HG02623 (cell line): ENCODE measurements around the gene MBLAC1.
A peak's percentile ranks its signal among the peaks of the same experiment; 100 is the strongest.

Source experiments
- ATAC-seq: cut with Tn5 transposase; IDR thresholded peaks from one replicate; pipeline ENCODE4 v1.9.1; 2021; ENCODE audit warnings: moderate library complexity; ENCODE audit not compliant: unreplicated experiment

MBLAC1 gene

GRCh38 chr7:100095704-100096103, 31.1 kb upstream of the MBLAC1 start:
- no peak for ATAC-seq

- no peak for ATAC-seq
These were observed 27.9 kb upstream of the MBLAC1 start for GRCh38 chr7:100098913-100099312.

- ATAC-seq = no peak
These were observed 27.3 kb upstream of the MBLAC1 start for GRCh38 chr7:100099452-100099851.

GRCh38 chr7:100100420-100101015, 26.2 kb upstream of the MBLAC1 start:
- peak; percentile 69 for ATAC-seq

- ATAC-seq = peak; percentile 71
These were observed 25.5 kb upstream of the MBLAC1 start, which contains the start of the genes AP4M1 and MCM7 for GRCh38 chr7:100101016-100101862. Gene AP4M1, plus strand, starts transcription at chr7:100101643. Its CDS starts 72 bp downstream, at chr7:100101715. Gene MCM7, minus strand, starts transcription at chr7:100101397. Its CDS starts 103 bp downstream, at chr7:100101294.

- no peak for ATAC-seq
These were observed 23.6 kb upstream of the MBLAC1 start for GRCh38 chr7:100102950-100103840.

- ATAC-seq = no peak
These were observed 21.2 kb upstream of the MBLAC1 start for GRCh38 chr7:100105534-100105933.

- ATAC-seq = no peak
These were observed 20.1 kb upstream of the MBLAC1 start for GRCh38 chr7:100106633-100107032.

- no peak for ATAC-seq
These were observed 19.5 kb upstream of the MBLAC1 start for GRCh38 chr7:100107125-100107737.

GRCh38 chr7:100107890-100108289, 18.9 kb upstream of the MBLAC1 start:
- ATAC-seq = no peak

GRCh38 chr7:100109521-100110163, 17.1 kb upstream of the MBLAC1 start:
- no peak for ATAC-seq

GRCh38 chr7:100111156-100111555, 15.6 kb upstream of the MBLAC1 start:
- ATAC-seq = no peak

GRCh38 chr7:100111914-100112313, 14.9 kb upstream of the MBLAC1 start:
- no peak for ATAC-seq

GRCh38 chr7:100115026-100115425, 11.7 kb upstream of the MBLAC1 start:
- no peak for ATAC-seq

- ATAC-seq = no peak
These were observed 8.2 kb upstream of the MBLAC1 start for GRCh38 chr7:100118388-100119071.

GRCh38 chr7:100119072-100119969, 7.4 kb upstream of the MBLAC1 start, which contains the start of the genes CNPY4 and TAF6:
Gene CNPY4, plus strand, starts transcription at chr7:100119634. Its CDS starts 111 bp downstream, at chr7:100119745.
Gene TAF6, minus strand, starts transcription at chr7:100119358. Its CDS starts 5,149 bp downstream, at chr7:100114209.
- peak; percentile 78 for ATAC-seq

GRCh38 chr7:100119970-100120732, 6.6 kb upstream of the MBLAC1 start:
- no peak for ATAC-seq

GRCh38 chr7:100120733-100121036, 6.1 kb upstream of the MBLAC1 start:
- ATAC-seq = no peak
